ENCODE measurements around the gene PACRG.

The PACRG gene

DNA sequence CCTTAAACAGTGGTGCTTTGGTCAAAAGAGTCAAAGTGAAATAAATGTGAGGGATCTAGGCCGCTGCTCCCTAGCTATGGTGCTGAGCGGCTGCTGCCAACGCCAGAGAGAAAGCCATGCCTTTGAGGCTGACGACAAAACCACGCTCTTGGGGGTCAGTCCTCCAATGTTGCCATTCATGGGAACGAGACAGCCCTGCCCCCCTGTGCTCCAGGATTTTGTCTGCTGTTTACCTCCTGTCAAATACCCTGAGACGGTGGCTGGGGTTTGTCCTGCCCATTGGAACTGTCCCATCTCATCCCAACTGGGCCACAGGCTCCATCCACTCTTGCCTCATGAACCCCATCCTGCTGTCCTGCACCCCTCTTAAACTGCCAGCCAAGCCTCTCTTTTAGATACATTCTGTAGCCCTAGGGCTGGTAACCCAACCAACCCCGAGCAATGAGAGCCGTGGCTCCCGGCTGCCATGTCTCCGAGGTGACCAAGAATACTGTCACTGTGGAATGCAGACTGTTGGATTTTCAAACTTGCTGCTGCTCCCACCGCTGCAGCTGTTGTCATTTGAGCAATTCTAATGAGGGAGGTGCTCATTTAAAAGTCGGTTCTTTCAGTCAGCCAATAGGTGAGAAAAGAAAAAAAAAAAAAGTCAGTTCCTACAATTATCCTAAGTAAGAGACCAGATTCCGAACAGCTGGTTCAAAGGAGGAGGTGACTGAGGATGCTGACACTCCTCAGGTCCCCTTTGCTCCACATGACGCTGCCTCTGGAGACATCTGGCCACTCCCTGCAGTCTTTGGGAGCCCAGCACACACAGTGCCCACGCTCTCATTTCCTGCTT, 613.7 kb downstream of the PACRG start:
- no peak for FAIRE-seq

GRCh38 chr6:163342571-163343539, 615.1 kb downstream of the PACRG start:
- no peak for FAIRE-seq

GRCh38 chr6:163343609-163344008, 615.8 kb downstream of the PACRG start:
- no peak for FAIRE-seq

DNA sequence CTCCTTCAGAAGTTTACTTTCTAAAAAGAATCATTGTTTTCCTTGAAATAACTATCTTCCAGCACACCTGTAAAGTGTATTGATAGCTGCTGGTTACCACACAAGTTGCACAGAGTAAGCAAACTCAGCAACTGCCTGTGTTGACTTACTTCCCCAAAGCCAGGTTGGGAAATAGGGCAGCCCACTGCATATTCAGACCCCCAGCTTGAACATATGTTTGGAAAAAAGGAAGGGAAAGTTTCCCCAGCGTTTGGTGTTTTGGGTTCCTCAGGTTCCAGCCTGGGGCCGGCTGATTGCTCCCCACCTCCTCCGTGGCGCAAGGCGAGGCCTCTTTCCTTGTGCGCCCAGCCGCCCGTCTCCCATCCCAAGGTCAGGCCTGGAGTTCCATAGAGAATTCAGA, 616.6 kb downstream of the PACRG start:
- no peak for FAIRE-seq

DNA sequence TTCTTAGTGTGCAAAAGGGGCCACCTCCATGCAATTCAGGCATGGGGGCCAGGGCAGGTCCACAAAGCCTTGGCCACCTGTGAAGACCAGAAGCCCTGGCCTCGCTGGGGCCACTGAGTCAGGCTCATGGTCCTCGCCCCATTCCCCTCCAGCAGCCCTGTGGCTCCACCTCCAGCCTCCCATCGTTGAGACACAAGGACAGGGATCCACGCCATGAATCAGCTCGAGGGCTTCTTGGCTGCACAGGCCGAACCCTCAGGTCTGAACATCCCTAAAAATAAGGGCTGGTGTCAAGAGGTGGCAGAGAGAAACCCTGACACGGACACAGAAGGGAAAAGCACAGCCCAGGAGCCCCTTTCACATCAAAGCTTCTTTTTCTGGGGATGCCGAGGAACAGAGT, 618.2 kb downstream of the PACRG start:
- no peak for FAIRE-seq

DNA sequence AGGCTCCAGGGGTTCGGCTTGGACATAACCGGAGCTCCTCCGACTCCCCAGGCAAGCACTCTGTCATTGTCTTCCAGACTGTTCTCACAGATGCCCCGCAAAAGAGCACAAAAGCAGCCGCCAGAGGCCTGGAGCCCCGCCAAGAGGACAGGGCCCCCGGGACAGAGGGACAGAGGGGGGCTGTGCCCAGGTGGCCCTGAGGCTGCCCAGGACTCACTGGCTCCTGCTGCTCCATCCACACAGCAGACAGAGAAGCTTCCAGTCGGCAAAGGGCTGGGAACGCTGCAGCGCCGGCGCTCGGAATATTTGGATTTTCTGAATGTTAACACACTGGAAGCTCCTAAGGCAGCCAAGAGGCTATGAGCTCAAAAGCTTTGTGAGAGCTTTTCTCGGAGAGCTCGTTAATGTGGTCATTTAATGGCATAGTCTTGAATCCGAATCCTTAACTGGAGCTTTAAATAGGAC, 618.8 kb downstream of the PACRG start:
- FAIRE-seq = no peak

GRCh38 chr6:163347021-163347446, 619.3 kb downstream of the PACRG start:
- no peak for FAIRE-seq

DNA sequence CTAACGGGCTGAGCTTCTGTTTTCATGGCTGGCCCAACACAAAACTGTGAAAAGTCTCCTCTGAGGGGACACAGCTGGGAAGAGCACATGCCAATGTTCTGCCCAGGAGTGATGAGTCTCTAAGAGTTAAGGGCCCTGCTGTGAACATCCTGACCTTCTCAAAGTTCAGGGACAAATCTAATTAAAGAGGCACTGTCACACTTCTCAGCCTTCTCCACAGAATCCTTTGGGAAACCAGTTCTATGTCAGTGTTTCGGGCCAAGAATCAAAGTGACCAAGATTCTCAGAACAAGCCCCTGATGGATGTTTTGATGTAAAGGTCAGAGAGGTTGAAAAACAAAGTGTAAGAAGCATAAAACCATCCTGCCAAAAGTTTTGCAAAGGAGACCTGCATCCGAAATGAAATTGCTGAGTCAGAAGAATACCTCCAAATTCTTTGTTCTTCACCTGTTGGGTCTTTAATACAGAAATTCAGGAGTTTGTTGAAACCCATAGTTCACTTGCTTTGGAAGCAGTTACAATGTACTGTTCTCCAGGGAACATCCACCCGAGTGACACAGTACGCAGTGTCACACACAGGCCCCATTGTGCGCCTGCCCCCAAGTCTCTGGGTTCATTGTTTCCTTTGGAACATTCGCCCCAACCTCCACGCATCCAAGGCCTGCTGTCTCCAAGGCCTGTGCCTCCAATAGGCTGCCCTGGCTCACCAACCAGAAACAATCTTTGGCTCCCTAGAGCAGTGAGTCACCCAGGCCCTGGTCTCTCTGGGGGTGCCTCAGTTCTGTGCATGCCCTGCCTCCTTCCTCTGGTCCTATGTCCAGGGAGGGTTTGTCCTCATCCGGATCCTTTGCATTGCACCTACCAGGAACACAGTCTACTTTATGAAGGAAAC, 621.3 kb downstream of the PACRG start:
- FAIRE-seq = no peak

DNA sequence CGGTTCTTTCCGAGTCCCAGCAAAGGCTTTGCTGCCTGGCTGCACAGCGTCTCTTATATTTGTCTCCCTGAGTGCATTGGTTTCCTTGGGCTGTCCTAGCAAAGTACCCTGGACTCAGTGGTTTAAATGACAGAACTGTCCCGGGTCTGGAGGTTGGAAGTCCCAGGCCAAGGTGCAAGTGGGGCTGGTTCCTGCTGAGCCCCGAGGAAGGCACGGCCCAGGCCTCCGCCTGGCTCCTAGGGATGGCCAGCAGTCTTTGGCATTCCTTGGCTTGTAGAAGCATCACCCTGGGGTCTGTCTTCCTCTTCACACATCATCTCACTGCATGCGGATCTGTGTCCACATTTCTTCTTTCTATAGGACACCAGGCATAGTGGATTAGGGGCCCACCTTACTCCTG, 621.9 kb downstream of the PACRG start:
- FAIRE-seq = no peak

DNA sequence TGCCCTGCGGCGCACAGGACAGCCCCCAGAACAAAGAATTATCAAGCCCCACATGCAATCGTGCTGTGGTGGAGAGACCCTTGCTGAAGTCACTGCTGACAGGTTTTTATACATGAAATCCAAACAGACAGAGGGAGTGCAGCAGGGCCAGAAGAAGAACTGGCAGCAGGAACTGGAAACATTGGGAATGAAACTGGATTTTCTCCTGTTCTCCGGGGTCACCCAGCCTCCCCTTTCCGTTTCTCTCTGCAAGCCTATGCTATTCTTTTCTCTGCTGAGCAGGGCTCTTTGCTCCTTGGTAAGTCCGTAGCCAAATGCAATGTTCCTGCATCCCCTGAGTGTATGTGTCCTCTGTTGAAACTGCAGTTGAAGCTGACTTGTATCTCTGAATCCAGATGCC, 623.2 kb downstream of the PACRG start:
- FAIRE-seq = no peak

GRCh38 chr6:163352011-163352685, 624.4 kb downstream of the PACRG start:
- FAIRE-seq = no peak

DNA sequence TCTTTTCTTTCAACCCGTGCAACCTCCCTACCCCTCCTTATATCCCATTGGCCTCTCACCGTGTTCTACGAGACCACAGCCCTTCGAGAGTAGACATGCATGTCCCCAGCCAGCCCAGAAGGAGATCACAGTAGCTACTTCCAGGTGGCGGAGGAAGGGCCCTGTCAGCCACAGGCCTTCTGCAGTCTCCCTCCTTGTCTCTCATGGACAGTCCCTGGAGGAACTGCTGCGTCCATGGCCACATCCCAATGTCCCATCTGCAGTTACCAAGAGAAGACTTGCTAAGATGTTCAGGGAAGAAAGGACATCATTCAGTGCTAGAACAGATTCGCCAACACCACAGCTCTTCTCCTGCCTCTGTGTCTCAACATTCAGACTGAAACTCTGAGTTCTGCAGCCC, 625.2 kb downstream of the PACRG start:
- no peak for FAIRE-seq

- no peak for FAIRE-seq
Observed at GRCh38 chr6:163354085-163354484, 626.3 kb downstream of the PACRG start.

DNA sequence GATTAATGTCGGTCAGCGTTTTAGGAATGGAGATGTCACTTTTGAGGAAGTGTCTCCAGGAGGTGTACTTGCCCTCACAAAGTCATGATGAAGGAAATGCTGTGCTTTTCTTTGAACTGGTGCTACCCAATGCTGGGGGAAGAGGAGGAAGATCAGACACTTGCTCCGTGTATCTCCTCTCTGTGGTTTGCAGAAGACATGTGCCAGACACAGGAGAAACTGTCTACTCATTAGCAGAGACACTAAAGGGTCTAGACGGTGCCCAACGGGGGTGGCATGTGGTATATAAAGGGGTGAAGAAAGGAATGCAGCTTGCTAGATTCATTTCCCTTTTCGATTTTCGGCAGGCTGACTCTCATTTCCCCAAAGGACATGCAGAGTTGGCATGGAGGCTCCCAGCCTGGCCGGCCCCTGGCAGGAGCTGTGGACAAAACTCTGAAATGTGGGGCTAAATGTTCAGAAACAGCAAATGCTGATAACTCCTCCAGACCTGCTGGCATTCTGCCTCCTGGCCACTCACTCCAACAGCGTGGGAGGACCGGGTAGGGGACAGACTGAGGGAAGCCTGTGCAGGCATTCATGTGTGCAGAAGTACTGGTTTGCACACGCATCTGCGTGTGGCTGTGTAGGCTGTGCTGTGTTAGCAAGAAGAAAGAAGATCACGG, 627.1 kb downstream of the PACRG start:
- FAIRE-seq = no peak

DNA sequence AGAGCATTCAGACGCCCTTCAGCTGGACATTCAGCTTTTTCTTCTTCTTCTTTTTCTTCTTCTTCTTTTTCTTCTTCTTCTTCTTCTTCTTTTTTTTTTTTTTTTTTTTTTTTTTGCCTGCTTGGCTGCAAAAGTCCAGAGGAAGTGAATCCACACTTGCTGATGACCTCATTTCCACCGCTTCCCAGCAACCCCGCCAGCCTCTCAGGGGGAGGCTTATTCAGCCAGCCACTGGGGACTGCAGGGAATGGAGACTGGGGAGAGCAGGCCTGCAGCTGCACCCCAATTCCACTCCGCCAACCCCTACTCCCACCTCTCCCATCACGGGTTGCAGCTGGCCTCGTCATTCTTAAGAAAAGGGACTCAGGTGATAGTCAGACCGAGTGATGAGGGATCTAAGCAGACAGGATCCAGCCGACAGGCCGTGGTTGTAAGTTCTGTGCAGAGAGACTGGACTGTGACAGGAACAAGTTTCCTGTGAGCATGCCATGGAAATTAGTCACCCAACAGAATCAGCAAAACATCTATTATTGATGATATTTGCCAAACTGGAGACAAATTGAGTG, 627.7 kb downstream of the PACRG start:
- no peak for FAIRE-seq

GRCh38 chr6:163356324-163356723, 628.5 kb downstream of the PACRG start:
- no peak for FAIRE-seq

GRCh38 chr6:163356743-163357142, 629.0 kb downstream of the PACRG start:
- no peak for FAIRE-seq

DNA sequence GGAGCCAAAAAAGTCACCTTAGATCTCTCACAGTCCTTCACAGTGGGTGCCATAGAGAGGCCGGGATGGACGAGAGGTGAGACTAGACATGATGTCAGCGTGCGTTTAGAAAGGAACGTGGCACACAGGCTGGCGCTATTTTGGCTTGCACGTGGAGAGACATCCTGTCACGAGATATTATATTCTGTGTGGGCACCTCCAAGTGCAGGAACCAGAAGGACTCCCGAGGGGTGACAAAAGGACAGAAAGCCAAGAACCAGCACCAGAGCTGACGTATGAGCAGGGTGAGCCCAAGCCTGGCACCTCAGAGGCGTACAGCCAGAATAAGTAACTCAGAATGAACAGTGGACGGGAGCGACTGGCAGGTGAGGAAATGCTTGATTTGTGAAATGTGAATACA, 636.9 kb downstream of the PACRG start:
- no peak for FAIRE-seq
